Testis (tissue), 2 donors: ENCODE data around the gene CD4.

Source experiments
- CTCF ChIP-seq, 3 experiments: fragments of 450-650 bp in 2 of 3; fragments of 200-600 bp in 1 of 3; sonication (generic) in 1 of 3; IDR thresholded peaks; one replicate each; pipeline ENCODE4 v1.5.1; 2016 to 2019; ENCODE audit warnings: antibody characterized with exemption in 3 of 3, mild to moderate bottlenecking in 2 of 3, moderate library complexity in 1 of 3
- POLR2A ChIP-seq: fragments of 450-650 bp; IDR thresholded peaks from one replicate; pipeline ENCODE4 v1.6.1; 2017; ENCODE audit warnings: antibody characterized with exemption, mild to moderate bottlenecking, moderate library complexity

GRCh38 chr12:6850796-6851152 lies 61.4 kb downstream of the CD4 start:
- TF ChIP-seq POLR2A (no peak), CTCF (IDR thresholded peaks at IDR 0.05) (no peak)
